ENCODE measurements around the gene PRKCH. TPM values are rescaled to one million over a fixed set of nuclear protein-coding genes. Genes with fewer than 3 reads are reported as not detected.

Gene PRKCH
- total RNA-seq, 1 experiment from 2014 or later: 5.2 TPM

GRCh38 chr14:61491224-61491623 is 169.8 kb downstream of the PRKCH start:
- no peak for TF ChIP-seq CTCF (conservative IDR thresholded peaks at IDR 0.05)
- Mint-ChIP-seq H3K27ac (no peak overlapping the region), H3K4me1 (peaks cover 5 to 6% of the 10 kb centered on the region in 2 experiments), H3K36me3 (ENCODE audit: insufficient read depth in 1 of 3, low read depth in 3 of 3) (no peaks in the 10 kb centered on the region), H3K27me3 (ENCODE audit: low read depth) (no peaks in the 10 kb centered on the region), H3K4me3 (no peak overlapping the region), H3K9me3 (no peaks in the 10 kb centered on the region)
- H3T11ph ChIP-seq (ENCODE audit: low read length): no peak overlapping the region
- H4K20me1 ChIP-seq (ENCODE audit: control insufficient read depth, insufficient read depth, insufficient read length): no peaks in the 10 kb centered on the region
- no peak overlapping the region for H3K14ac ChIP-seq (ENCODE audit: insufficient read depth, low read length)
- no peaks in the 10 kb centered on the region for H3K27me3 ChIP-seq (ENCODE audit: insufficient read depth, low read length)
- no peak overlapping the region for H4K91ac ChIP-seq (ENCODE audit: insufficient read length, low read depth, low read length)
- no peak for DNase-seq
- H3K79me2 ChIP-seq (ENCODE audit: insufficient read depth, low read length): no peaks in the 10 kb centered on the region
- H2BK12ac ChIP-seq (ENCODE audit: insufficient read length, low read depth, low read length): no peak overlapping the region
- H3K23me2 ChIP-seq (ENCODE audit: insufficient read length, low read depth, low read length, poor library complexity, severe bottlenecking): no peaks in the 10 kb centered on the region
- H2BK120ac ChIP-seq (ENCODE audit: low read depth, low read length, poor library complexity, severe bottlenecking): no peak overlapping the region
- H4K5ac ChIP-seq (ENCODE audit: insufficient read length, low read depth, low read length): no peak overlapping the region
- no peaks in the 10 kb centered on the region for H3K79me1 ChIP-seq (ENCODE audit: insufficient read depth, low read depth, low read length, poor library complexity, severe bottlenecking)
- no peak overlapping the region for H4K8ac ChIP-seq (replicated peaks; ENCODE audit: insufficient read length, low read depth, low read length)
- no peak overlapping the region for H3K9ac ChIP-seq (ENCODE audit: extremely low read depth, insufficient read length, low read length)
- no peak overlapping the region for H2BK5ac ChIP-seq (ENCODE audit: insufficient read length, low read length)
- H3K9me3 ChIP-seq (ENCODE audit: control insufficient read depth, low read depth, low read length): no peaks in the 10 kb centered on the region
- no peak overlapping the region for H2AK5ac ChIP-seq (ENCODE audit: insufficient read length, low read length)
- H3K4me1 ChIP-seq (ENCODE audit: insufficient read depth, low read length): peaks cover 2% of the 10 kb centered on the region; the same call in 1 of the 2 replicates
- H3K4ac ChIP-seq (ENCODE audit: low read depth, low read length): no peak overlapping the region
- no peak overlapping the region for H2BK15ac ChIP-seq (ENCODE audit: low read depth, low read length)
- no peak overlapping the region for H3K56ac ChIP-seq (ENCODE audit: insufficient read length, low read depth, low read length)
- no peak overlapping the region for H3K18ac ChIP-seq (ENCODE audit: insufficient read length, low read depth, low read length)
- no peak overlapping the region for H3K23ac ChIP-seq (ENCODE audit: insufficient read length, low read depth, low read length)
- H2AFZ ChIP-seq (ENCODE audit: low read length): no peak overlapping the region
- H3K27ac ChIP-seq (ENCODE audit: insufficient read length, low read depth, low read length): no peak overlapping the region
- no peak overlapping the region for H2BK20ac ChIP-seq (ENCODE audit: low read depth, low read length, poor library complexity, severe bottlenecking)
- H3K4me2 ChIP-seq (ENCODE audit: insufficient read depth, insufficient read length, low read length): no peak overlapping the region
- WGBS (ENCODE audit: extremely low coverage, insufficient read length, low lambda C conversion rate): no CpG with 5 or more reads among the region's 1 CpG
